RWPE2 (cell line): ENCODE data around the gene GRK5.

Source experiments
- ATAC-seq: fragments of 200-7000 bp; cut with Tn5 transposase; 3 replicates; pipeline ENCODE4 v1.9.1; 2021; ENCODE audit warnings: low read depth
- DNase-seq: peaks from one replicate; pipeline ENCODE4 v3.0.0-alpha.2; 2020; ENCODE audit warnings: low spot score
- H3K27ac ChIP-seq: fragments of 450-650 bp; 2 replicates; pipeline ENCODE4 v1.5.1; 2017; ENCODE audit warnings: mild to moderate bottlenecking; ENCODE audit not compliant: poor library complexity, severe bottlenecking
- H3K27me3 ChIP-seq: fragments of 250-450 bp; sonication (Bioruptor Pico); 2 replicates; pipeline ENCODE4 v1.5.1; 2021; ENCODE audit warnings: mild to moderate bottlenecking, moderate library complexity; ENCODE audit not compliant: insufficient read depth, poor library complexity, severe bottlenecking
- H3K36me3 ChIP-seq: fragments of 250-450 bp; sonication (Bioruptor Pico); 2 replicates; pipeline ENCODE4 v1.5.1; 2020; ENCODE audit warnings: low read depth, mild to moderate bottlenecking, moderate library complexity
- H3K4me1 ChIP-seq: fragments of 250-450 bp; sonication (Bioruptor Pico); 2 replicates; pipeline ENCODE4 v1.5.1; 2021; ENCODE audit warnings: mild to moderate bottlenecking, moderate library complexity; ENCODE audit not compliant: insufficient read depth, poor library complexity, severe bottlenecking
- H3K4me3 ChIP-seq: fragments of 250-450 bp; sonication (Bioruptor Pico); 2 replicates; pipeline ENCODE4 v1.5.1; 2021; ENCODE audit warnings: mild to moderate bottlenecking, moderate library complexity; ENCODE audit not compliant: severe bottlenecking
- H3K9me3 ChIP-seq: fragments of 250-450 bp; sonication (Bioruptor Pico); 2 replicates; pipeline ENCODE4 v1.5.1; 2021; ENCODE audit warnings: mild to moderate bottlenecking, moderate library complexity; ENCODE audit not compliant: severe bottlenecking
- TF ChIP-seq, protein P1 (sequence below): fragments of 450-650 bp; IDR thresholded peaks from one replicate; pipeline ENCODE4 v1.5.1; 2017; ENCODE audit warnings: mild to moderate bottlenecking, moderate library complexity; ENCODE audit not compliant: poor library complexity, severe bottlenecking

The GRK5 gene

DNA sequence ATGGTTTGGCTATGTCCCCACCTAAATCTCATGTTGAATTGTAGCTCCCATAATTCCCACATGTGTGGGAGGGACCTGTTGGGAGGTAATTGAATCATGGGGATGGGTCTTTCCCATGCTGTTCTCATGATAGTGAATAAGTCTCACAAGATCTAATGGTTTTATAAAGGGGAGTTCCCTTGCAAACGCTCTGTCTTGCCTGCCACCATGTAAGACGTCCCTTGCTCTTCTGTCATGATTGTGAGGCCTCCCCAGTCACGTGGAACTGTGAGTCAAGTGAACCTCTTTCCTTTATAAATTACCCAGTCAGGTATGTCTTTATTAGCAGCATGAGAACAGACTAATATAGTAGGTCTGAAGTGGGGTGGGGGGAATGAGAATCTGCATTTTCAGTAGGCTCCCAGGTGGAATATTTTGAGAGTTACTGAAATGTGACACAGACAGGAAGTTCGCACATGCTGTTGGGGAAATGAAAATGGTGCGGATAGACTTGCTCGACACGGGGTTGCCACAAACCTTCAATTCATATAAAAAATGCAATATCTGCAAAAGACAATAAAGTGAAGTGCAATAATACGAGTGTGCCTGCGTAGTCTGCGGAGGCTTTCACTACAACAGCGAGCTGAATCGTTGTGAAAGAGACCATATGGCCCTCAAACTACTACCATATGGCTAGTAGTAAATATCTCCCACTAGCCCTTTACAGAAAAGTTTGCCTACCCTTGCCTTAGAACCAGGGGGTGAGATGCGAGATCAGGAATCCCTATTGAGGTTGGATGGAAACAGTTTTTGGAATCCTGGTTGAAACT, 166.1 kb downstream of the GRK5 start:
- Histone ChIP-seq H3K27me3 (no peaks in the 10 kb centered on the region), H3K36me3 (no peaks in the 10 kb centered on the region), H3K4me1 (no peaks in the 10 kb centered on the region), H3K9me3 (no peaks in the 10 kb centered on the region), H3K4me3 (no peak overlapping the region), H3K27ac (no peak overlapping the region)
- no peak for ATAC-seq
- TF ChIP-seq, protein P1, sequence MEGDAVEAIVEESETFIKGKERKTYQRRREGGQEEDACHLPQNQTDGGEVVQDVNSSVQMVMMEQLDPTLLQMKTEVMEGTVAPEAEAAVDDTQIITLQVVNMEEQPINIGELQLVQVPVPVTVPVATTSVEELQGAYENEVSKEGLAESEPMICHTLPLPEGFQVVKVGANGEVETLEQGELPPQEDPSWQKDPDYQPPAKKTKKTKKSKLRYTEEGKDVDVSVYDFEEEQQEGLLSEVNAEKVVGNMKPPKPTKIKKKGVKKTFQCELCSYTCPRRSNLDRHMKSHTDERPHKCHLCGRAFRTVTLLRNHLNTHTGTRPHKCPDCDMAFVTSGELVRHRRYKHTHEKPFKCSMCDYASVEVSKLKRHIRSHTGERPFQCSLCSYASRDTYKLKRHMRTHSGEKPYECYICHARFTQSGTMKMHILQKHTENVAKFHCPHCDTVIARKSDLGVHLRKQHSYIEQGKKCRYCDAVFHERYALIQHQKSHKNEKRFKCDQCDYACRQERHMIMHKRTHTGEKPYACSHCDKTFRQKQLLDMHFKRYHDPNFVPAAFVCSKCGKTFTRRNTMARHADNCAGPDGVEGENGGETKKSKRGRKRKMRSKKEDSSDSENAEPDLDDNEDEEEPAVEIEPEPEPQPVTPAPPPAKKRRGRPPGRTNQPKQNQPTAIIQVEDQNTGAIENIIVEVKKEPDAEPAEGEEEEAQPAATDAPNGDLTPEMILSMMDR: no peak
- DNase-seq: no peak

DNA sequence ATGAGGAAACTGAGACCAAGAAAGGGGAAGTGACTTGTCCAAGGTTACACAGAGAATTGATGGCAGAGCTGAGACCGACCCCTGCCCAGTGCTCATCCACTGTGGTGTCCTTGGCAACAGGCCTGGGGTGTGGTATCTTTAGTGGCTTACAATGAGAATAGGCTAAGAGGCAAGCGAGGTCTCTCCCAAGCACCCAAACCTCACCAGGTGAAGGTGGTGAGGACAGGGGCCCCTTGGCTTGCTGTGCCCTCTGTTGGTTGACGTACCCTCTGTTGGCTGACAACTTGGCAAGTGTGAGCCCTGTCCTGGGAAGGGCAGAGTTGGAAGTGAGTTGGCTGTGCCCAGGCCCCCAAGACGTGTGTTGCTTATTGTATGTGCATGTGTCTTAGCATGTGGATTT, 166.9 kb downstream of the GRK5 start:
- H3K4me1 ChIP-seq: no peaks in the 10 kb centered on the region
- no peak overlapping the region for H3K27ac ChIP-seq
- TF ChIP-seq, protein P1: no peak
- no peak for ATAC-seq
- H3K9me3 ChIP-seq: no peaks in the 10 kb centered on the region
- H3K4me3 ChIP-seq: no peak overlapping the region
- no peaks in the 10 kb centered on the region for H3K36me3 ChIP-seq
- no peak for DNase-seq
- H3K27me3 ChIP-seq: no peaks in the 10 kb centered on the region

DNA sequence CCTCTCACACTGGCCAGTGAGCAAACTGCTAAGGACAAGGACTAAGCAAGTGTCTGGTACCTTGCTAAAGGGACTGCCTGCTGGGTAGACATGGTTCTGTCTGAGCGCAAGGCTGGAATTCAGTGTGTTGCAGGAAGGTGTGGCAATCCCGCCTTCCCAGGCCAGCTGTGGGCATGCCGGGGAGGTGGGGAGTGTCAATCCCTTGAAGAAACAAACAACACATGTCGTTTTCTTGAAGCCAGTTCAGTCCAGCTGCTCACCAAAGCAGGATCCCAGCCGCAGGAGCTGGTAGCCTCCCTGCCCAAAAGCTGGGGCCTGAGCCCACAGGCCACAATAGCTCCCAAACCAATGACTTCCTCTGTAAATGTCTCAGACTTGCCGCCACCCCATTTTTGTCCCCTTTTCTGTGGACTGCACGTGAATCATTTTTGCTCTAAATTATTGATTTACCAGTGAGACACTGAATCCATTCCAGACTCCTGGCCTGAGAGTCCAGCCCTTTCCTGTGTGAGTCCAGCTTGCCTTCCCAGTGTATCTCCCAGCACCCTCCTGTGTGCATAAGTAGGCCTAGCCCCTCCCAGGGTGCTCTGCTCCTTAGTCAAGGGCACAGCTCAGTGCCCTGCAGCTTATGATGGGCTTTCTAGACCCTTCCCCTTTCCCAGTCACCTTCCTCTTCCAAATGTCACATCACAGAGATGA, 168.4 kb downstream of the GRK5 start:
- ATAC-seq (no peak), DNase-seq (no peak)
- Histone ChIP-seq H3K27me3 (no peaks in the 10 kb centered on the region), H3K9me3 (no peaks in the 10 kb centered on the region), H3K36me3 (no peaks in the 10 kb centered on the region), H3K4me3 (no peak overlapping the region), H3K4me1 (no peaks in the 10 kb centered on the region), H3K27ac (no peak overlapping the region)
- TF ChIP-seq, protein P1: no peak

DNA sequence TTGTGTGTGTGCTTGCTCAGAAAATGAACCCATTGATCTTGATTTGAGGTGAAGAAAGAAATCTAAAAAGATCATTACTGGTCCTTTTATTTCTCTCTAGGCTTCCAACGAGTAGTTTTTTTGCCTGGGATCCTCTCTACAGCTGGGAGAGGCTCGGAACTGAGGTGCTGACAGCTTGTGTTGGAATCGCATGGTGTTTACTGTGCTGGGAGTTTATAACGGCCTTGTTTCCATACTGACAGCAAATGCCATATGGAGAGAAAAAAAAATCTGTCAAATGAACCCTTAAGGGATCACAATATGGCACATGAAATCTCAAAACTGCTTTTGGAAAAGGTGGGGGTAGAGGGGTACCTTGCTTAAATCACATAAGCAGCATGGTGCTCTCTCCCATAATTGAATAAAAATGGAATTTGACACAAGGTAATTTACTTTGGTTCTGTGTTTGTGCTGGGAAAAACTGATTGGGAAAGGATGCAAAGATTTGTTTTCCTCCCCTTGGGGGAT, 170.1 kb downstream of the GRK5 start:
- TF ChIP-seq, protein P1: no peak
- H3K36me3 ChIP-seq: no peaks in the 10 kb centered on the region
- H3K9me3 ChIP-seq: no peaks in the 10 kb centered on the region
- ATAC-seq (no peak), DNase-seq (no peak)
- no peak overlapping the region for H3K4me3 ChIP-seq
- H3K4me1 ChIP-seq: no peaks in the 10 kb centered on the region
- no peaks in the 10 kb centered on the region for H3K27me3 ChIP-seq
- no peak overlapping the region for H3K27ac ChIP-seq
